ENCODE results near the gene GFOD1. TPM values are rescaled to one million over a fixed set of nuclear protein-coding genes. Genes with fewer than 3 reads are reported as not detected.

GFOD1 gene
- total RNA-seq, 4 donors from 2014 or later: 7.3 to 15.9 (median 12.4) TPM

GRCh38 chr6:13372688-13373487 lies 114.5 kb downstream of the GFOD1 start:
- TF ChIP-seq POLR2A (IDR thresholded peaks at IDR 0.05): no peak
- no peak for DNase-seq (ENCODE audit: low spot score in 2 of 2)
- no peak overlapping the region for H3K4me3 ChIP-seq (ENCODE audit: low read depth, poor library complexity, severe bottlenecking)
- intact Hi-C loops (cut with DNase I; ENCODE audit: low total_unique reads): no loop called here
- 63 to 65% methylated on average over 9 of the region's 9 CpGs for WGBS, 2 donors

GRCh38 chr6:13372076-13372475 lies 115.3 kb downstream of the GFOD1 start:
- H3K4me3 ChIP-seq (ENCODE audit: low read depth, poor library complexity, severe bottlenecking): no peak overlapping the region
- DNase-seq (ENCODE audit: low spot score in 2 of 2): no peak
- TF ChIP-seq CTCF (IDR thresholded peaks at IDR 0.05) (no peak), POLR2A (IDR thresholded peaks at IDR 0.05) (no peak)
- 72 to 79% methylated on average over 6 of the region's 6 CpGs for WGBS, 2 donors
- intact Hi-C loops (cut with DNase I; ENCODE audit: low total_unique reads): no loop called here

GRCh38 chr6:13371421-13372072 lies 115.9 kb downstream of the GFOD1 start:
- whole genome bisulfite sequencing, 2 donors: 68 to 70% methylated on average over 9 of the region's 9 CpGs
- intact Hi-C loops (cut with DNase I; ENCODE audit: low total_unique reads): no loop called here

GRCh38 chr6:13370623-13371022 lies 116.8 kb downstream of the GFOD1 start:
- intact Hi-C loops (cut with DNase I; ENCODE audit: low total_unique reads): no loop called here
- no peak overlapping the region for H3K4me3 ChIP-seq (ENCODE audit: low read depth, poor library complexity, severe bottlenecking)
- DNase-seq (ENCODE audit: low spot score in 2 of 2): no peak
- 81 to 84% methylated on average over 5 of the region's 5 CpGs for WGBS, 2 donors
- TF ChIP-seq CTCF (IDR thresholded peaks at IDR 0.05) (no peak), POLR2A (IDR thresholded peaks at IDR 0.05) (no peak)

More at GRCh38 chr6:13371421-13372072, 115.9 kb downstream of the GFOD1 start:
- no peak overlapping the region for H3K4me3 ChIP-seq (ENCODE audit: low read depth, poor library complexity, severe bottlenecking)
- TF ChIP-seq CTCF (IDR thresholded peaks at IDR 0.05): no peak
- no peak for TF ChIP-seq POLR2A (IDR thresholded peaks at IDR 0.05)
- no peak for DNase-seq (ENCODE audit: low spot score in 2 of 2)

- no peak for DNase-seq (ENCODE audit: low spot score in 2 of 2)
- WGBS, 2 donors: 0% methylated on average over 1 of the region's 1 CpG
- TF ChIP-seq POLR2A (IDR thresholded peaks at IDR 0.05) (no peak), CTCF (IDR thresholded peaks at IDR 0.05) (no peak)
- no peak overlapping the region for H3K4me3 ChIP-seq (ENCODE audit: low read depth, poor library complexity, severe bottlenecking)
- intact Hi-C loops (cut with DNase I; ENCODE audit: low total_unique reads): no loop called here
These were observed 117.8 kb downstream of the GFOD1 start for GRCh38 chr6:13369591-13369990.

GRCh38 chr6:13368731-13369115 lies 118.7 kb downstream of the GFOD1 start:
- no peak overlapping the region for H3K4me3 ChIP-seq (ENCODE audit: low read depth, poor library complexity, severe bottlenecking)
- DNase-seq (ENCODE audit: low spot score in 2 of 2): no peak
- intact Hi-C loops (cut with DNase I; ENCODE audit: low total_unique reads): no loop called here
- TF ChIP-seq POLR2A (IDR thresholded peaks at IDR 0.05): no peak
- no peak for TF ChIP-seq CTCF (IDR thresholded peaks at IDR 0.05)
